ENCODE data around the gene ADAMTSL1.

- TF ChIP-seq CHD2 (IDR thresholded peaks at IDR 0.05; ENCODE audit: low read length, partially characterized antibody) (no peak), MAZ (IDR thresholded peaks at IDR 0.05; ENCODE audit: borderline replicate concordance, low read depth, low read length) (no peak)
- TF ChIP-seq, protein P1, sequence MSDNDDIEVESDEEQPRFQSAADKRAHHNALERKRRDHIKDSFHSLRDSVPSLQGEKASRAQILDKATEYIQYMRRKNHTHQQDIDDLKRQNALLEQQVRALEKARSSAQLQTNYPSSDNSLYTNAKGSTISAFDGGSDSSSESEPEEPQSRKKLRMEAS (IDR thresholded peaks at IDR 0.05): no peak
- TF ChIP-seq, protein P2, sequence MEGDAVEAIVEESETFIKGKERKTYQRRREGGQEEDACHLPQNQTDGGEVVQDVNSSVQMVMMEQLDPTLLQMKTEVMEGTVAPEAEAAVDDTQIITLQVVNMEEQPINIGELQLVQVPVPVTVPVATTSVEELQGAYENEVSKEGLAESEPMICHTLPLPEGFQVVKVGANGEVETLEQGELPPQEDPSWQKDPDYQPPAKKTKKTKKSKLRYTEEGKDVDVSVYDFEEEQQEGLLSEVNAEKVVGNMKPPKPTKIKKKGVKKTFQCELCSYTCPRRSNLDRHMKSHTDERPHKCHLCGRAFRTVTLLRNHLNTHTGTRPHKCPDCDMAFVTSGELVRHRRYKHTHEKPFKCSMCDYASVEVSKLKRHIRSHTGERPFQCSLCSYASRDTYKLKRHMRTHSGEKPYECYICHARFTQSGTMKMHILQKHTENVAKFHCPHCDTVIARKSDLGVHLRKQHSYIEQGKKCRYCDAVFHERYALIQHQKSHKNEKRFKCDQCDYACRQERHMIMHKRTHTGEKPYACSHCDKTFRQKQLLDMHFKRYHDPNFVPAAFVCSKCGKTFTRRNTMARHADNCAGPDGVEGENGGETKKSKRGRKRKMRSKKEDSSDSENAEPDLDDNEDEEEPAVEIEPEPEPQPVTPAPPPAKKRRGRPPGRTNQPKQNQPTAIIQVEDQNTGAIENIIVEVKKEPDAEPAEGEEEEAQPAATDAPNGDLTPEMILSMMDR (IDR thresholded peaks at IDR 0.05): no peak
Observed at GRCh38 chr9:18903450-18903849, 429.5 kb downstream of the ADAMTSL1 start.
